SIG-M5 (cell line): Measurements from ENCODE around the gene NRXN3.

ENCODE experiments used
- DNase-seq: peaks from one replicate; lab custom pipeline; 2025; lab: John Stamatoyannopoulos, UW

NRXN3 gene

GRCh38 chr14:78637489-78637888 lies 467.3 kb downstream of the NRXN3 start:
- DNase-seq = no peak

- DNase-seq = no peak
These were observed 467.8 kb downstream of the NRXN3 start for GRCh38 chr14:78637908-78638475.

GRCh38 chr14:78638926-78639325 lies 468.8 kb downstream of the NRXN3 start:
- DNase-seq = no peak

DNA sequence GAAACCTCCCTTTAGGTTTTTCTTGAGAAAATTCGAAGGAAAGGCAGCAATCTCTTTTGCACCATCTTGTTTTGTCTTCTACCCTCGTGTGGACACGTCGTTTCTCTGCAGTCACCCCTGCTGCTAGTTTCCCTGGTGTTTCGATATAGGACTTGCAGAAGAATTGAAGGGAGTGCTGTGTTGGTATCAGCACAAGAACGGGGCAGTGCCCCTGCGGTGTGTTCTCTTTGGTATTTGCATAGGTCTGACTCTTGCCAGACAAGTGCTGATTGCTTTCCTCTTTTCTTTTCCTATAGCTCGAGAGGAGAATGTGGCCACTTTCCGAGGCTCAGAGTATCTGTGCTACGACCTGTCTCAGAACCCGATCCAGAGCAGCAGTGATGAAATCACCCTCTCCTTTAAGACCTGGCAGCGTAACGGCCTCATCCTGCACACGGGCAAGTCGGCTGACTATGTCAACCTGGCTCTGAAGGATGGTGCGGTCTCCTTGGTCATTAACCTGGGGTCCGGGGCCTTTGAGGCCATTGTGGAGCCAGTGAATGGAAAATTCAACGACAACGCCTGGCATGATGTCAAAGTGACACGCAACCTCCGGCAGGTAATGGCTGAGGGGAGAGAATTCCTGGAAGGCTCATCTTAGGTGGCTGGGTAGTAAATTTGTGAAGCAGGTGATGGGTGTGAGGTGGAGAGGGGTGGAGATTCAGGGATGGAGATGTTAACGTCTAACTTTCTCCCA lies 474.8 kb downstream of the NRXN3 start:
- DNase-seq = no peak

DNA sequence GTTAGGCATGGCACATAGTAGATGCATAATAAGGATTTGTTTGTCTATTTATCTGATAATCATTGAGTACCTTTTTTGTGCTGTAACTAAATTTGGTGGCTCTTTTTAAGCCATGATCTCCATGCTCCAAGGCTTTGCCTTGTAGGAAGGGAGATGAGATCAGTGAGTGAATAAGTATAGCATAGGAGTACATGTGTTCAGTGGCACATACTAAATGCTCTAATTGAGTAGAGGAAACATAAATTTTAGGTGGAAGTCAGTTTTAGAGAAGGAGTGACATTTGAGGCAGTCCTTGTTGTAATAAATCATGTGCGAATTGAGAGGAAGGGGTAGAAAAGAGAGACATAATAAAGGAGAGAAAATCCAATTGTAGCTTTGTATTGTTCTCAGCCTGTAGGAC lies 482.6 kb downstream of the NRXN3 start:
- DNase-seq = no peak

DNA sequence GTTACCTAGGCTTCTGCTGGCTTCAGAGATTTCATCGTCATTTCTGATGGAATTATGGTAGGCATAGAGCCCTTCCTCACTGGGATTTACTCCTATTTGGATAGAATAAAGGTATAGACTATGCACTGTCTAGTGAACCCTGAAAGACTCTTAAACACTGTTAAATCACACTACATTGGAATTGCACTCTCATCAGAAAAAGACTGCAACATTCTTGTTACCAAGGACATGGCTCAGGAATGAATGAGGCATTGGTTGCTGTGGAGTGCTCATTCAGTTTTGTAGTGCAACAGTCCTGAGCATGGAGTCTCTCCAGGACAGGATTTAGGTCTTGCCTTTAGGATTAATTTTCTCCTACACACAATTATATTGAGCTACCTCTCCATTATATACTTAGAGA lies 483.0 kb downstream of the NRXN3 start:
- no peak for DNase-seq

DNA sequence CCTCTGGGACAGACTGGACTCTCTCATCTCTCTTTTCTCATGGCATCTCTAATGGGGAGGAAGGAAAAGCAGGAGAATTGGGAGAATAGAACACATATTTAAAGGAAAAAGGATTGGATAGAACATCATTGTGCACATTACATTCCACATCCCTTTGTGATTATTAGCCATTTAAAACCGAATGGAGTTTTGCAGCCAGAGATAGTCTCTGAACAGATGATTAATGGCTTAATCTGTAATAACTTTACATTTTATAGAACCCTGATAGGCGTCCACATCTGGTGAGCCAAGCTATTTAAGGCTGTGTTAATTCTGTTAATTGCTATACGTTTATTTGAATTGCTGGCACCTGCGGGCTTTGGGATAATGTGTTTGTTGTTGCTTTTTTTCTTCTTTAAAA lies 487.3 kb downstream of the NRXN3 start:
- DNase-seq = no peak

DNA sequence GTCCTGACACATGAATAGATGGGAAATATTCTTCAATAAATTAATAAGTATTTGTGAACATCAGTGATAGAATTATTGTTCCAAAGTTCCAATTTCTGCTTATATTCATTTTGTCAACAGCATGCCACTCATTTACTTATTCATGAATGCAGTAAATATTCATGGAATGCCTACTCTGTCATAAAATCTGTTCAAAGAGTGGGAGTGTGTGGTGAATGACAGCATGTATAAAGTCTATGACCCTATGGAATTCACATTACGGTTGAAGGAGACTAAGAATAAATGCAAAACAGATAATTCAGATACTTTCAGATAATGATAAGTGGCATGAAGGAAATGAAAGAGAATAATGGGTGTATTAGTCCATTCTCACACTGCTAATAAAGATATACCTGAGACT lies 494.7 kb downstream of the NRXN3 start:
- no peak for DNase-seq

DNA sequence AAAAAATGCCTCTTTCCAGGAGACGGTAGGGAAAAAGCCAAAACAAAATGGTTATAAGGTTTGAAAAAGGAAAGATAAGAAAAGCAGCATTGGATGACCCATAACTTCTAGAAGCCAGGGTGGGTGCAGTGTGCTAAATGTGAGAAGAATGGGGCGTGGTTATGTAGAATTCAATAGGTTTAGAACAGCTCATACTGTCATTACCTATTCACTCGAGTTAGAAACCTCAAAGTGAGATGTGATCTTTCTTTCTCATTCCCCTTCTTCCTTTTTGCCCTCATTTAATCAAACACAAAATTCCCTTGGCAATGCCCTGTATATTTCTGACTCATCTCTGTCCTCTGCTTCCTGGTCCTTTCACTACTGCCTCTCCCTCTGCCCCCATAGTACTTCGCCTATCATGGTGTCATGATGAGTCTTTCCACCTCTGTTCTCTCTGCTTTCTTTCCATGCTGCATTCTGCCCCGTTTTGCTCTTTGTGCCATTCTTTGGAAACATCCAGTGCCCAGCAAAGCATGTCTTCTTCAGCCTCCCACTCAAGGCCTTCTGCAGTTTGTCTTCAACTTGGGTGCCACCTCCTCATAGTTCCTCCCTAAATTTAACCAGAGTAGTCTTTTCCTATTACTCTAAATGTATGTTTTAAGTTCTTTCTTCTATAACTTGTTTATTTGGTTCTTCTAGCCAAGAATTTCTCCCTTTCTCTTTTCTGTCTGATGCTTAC lies 496.3 kb downstream of the NRXN3 start:
- no peak for DNase-seq

- DNase-seq = no peak
These were observed 497.0 kb downstream of the NRXN3 start for GRCh38 chr14:78667141-78667540.

DNA sequence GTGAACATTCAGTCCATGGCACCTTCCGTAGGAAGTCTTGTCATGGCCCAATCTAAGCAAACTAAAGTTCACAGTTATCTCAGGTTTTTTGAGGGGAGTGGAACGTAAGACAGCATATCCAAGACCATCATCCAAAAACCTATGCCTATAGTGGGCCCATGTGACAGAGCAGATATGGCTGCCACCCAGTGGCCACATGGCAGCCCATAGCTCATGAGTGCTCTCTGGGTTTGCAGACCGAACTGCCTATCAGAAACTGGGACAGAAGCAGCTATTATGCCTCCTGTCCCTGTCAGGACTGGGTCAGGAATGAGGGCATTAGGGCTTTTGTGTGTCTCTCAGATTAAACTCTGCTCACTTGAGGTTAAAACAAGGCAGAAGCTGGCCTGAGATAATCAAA lies 503.7 kb downstream of the NRXN3 start:
- no peak for DNase-seq

- DNase-seq = no peak
These were observed 504.6 kb downstream of the NRXN3 start for GRCh38 chr14:78674820-78675219.

DNA sequence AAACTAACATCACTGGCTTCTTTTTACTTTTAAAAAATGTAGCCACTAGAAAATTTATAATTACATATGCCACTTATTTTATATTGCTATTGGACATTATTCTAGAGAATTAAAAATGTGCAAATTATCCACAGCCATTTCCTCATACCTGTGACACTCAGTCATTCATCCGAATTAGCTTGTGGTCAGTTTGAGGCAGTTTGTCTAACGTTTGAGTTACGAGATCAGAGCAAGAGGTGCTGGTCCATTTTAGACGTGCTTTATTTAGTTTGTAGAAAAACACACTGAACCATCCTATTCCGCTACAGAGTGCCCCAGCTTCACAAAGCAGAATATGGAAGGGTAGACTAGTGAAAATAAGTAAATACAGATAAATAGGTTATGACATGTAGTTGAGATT lies 513.0 kb downstream of the NRXN3 start:
- DNase-seq = no peak

- DNase-seq = no peak
These were observed 513.8 kb downstream of the NRXN3 start for GRCh38 chr14:78683981-78684380.

GRCh38 chr14:78688503-78688902 lies 518.3 kb downstream of the NRXN3 start:
- DNase-seq = no peak

DNA sequence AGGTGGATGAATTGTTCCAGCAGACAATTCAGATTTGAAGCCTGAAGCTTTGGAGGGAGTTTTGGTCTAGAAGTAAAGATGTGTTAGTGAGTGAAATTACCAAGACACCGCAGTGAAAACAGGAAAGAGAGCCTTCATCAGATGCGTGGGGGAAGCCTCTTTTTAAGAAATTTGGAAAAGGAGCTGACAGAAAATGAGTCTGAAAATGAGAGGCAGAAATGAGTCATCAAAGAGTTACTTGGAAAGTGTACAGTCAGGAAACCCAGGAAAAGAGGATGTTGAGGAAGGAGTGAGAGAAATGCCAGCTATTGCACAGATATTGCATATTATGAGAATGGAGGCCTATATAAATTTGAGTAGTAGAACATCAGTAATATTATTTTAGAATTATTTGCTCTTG lies 520.7 kb downstream of the NRXN3 start:
- no peak for DNase-seq

DNA sequence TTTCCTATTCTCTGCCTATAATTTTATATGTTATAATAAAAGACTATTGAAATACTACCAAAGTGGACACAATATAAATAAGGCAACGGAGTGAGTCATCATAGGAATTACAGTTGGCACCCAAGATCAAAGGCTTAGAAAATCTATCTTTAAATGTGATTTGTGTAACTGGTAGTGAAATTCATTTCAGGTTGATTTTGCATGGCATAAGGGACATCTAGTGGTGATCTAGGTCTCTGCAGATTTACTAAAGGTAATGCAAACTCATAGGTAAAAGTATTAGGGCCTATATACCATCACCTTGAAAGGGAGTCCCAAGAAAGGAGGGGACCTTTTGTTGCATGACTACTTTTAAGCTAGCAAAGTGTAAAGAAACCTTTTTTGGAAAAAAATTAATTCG lies 527.2 kb downstream of the NRXN3 start:
- no peak for DNase-seq

GRCh38 chr14:78698991-78699390 lies 528.8 kb downstream of the NRXN3 start:
- no peak for DNase-seq

GRCh38 chr14:78700236-78700635 lies 530.1 kb downstream of the NRXN3 start:
- no peak for DNase-seq

DNA sequence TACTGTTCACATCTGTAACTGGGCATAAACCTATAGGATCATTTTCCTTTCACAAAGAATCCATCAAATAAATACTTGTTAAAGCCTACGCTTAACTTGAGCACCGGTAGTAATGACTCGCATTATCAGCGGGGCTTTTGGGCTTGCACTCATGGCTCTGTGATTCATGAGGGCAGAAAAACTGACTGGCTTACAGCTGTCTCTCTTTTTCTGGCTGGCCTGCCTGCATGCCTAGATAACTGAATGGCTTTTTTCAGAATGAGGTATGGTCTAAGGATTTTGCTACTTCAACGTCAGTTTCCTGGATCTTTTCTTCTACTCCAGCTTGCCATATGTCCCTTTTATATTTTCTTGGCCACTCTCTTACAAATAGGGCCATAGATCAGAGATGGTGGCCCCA lies 531.1 kb downstream of the NRXN3 start:
- DNase-seq = no peak

DNA sequence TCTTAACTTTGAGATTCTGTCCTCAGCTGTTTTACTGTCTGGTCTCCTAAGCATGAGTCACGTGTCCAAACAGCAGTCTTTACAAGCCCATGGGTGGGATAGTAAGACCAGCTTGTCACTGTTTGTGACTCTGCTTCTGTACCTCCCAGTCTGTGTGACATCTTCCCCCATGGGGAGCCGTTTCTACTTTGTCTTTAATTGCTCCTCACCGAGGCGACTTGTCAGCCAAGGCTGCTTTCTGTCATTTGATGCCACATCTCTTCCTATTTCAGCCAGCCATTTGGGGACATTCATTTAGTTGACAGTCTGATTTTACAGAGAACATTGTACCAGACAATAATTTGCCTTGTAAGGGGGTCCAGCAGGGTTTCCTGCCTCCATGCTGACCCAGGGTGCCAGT lies 534.8 kb downstream of the NRXN3 start:
- DNase-seq = no peak

- DNase-seq = no peak
These were observed 535.8 kb downstream of the NRXN3 start for GRCh38 chr14:78705989-78706388.

- no peak for DNase-seq
These were observed 539.8 kb downstream of the NRXN3 start for GRCh38 chr14:78709795-78710557.
